ENCODE measurements around the gene MS4A12. TPM values are rescaled to one million over a fixed set of nuclear protein-coding genes. Genes with fewer than 3 reads are reported as not detected.
A peak's percentile ranks its signal among the peaks of the same experiment; 100 is the strongest.

The MS4A12 gene
- total and polyA plus RNA-seq, 9 of the 15 experiments (the other 6 are each of a cell fraction or from before 2014, with no cell fraction given), result not detected

DNA sequence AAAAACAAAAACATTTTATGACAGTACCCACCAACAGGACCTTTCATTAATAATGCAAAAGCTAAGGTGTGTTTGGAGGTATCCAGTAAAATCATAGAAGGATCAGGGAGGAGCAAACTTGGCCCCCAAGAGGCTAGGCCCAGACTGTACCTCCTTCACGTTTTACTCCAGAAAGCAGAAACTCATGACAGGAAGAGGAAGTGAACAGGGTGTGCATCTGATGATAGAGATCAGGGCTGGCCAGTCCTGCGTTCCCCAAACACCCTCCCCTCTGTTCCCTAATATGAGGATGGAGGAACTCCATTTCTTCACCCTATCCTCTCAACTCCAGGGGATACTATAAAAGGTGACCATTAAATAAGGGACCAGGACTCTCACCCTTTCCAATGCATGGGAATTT is 10.2 kb upstream of the MS4A12 start:
- intact Hi-C loops (cut with micrococcal nuclease), result loop anchor here (10.0 kb wide), 1 partner anchor 132 kb away; no protein-coding TSS in a partner anchor
- Histone ChIP-seq H4K20me1 (replicated peaks; ENCODE audit: control insufficient read depth, insufficient read depth, low read length) (no peaks in the 10 kb centered on the region), H2AFZ (ENCODE audit: low read depth, low read length) (0 out of 2 replicates have a peak overlapping the region, but pooled peaks have one; percentile 7), H3K27me3 (ENCODE audit: control insufficient read depth in 2 of 2, insufficient read depth in 2 of 2, low read length in 2 of 2) (no peaks in the 10 kb centered on the region), H3K4me3 (no peak overlapping the region), H3K79me2 (ENCODE audit: control insufficient read depth, insufficient read depth, low read length) (no peaks in the 10 kb centered on the region), H3K9ac (ENCODE audit: insufficient read depth in 1 of 2, low read depth in 2 of 2, low read length in 2 of 2) (no peak overlapping the region), H3K36me3 (ENCODE audit: control insufficient read depth, insufficient read depth, low read length) (no peaks in the 10 kb centered on the region), H3K9me1 (ENCODE audit: control insufficient read depth, insufficient read depth, low read length) (no peaks in the 10 kb centered on the region), H3K4me1 (replicated peaks in 1 of 2; ENCODE audit: control insufficient read depth in 2 of 2, insufficient read depth in 2 of 2, low read length in 2 of 2) (no peaks in the 10 kb centered on the region), H3K27ac (ENCODE audit: extremely low read depth, low read depth, low read length) (no peak overlapping the region), H3K9me3 (replicated peaks; ENCODE audit: control insufficient read depth, insufficient read depth, low read depth, low read length) (no peaks in the 10 kb centered on the region), H3K4me2 (ENCODE audit: insufficient read depth, low read length) (no peak overlapping the region)
- 0% methylated on average over 2 of the region's 2 CpGs for WGBS (ENCODE audit: insufficient coverage, low coverage, missing lambda C conversion rate)
- BruUV-seq (replicated peaks), result no TSS peak
- POLR2A ChIA-PET, result no interaction called here
- DNase-seq (ENCODE audit: extremely low read depth in 1 of 4, low spot score in 3 of 4) (no peak), ATAC-seq (peak; percentile 47; the same call in 2 of the 3 replicates), FAIRE-seq (no peak)
- in situ Hi-C loops (cut with MboI), result no loop called here
- CTCF ChIA-PET (ENCODE audit: low intra/inter-chr PET ratio), result no interaction called here
- TF ChIP-seq RFX5 (IDR thresholded peaks at IDR 0.05; ENCODE audit: low read depth, low read length) (no peak), ZFP1 (CRISPR knock-in tag; IDR thresholded peaks at IDR 0.05) (no peak), ZC3H8 (IDR thresholded peaks at IDR 0.05) (no peak), ZNF717 (CRISPR knock-in tag; IDR thresholded peaks at IDR 0.05) (no peak), GTF2A2 (tag; IDR thresholded peaks at IDR 0.05) (no peak), STAT5B (CRISPR knock-in tag; IDR thresholded peaks at IDR 0.05) (no peak), HOXB6 (CRISPR knock-in tag; IDR thresholded peaks at IDR 0.05; ENCODE audit: borderline replicate concordance) (no peak), ZNF282 (CRISPR knock-in tag; IDR thresholded peaks at IDR 0.05) (no peak), GABPA (tag; conservative IDR thresholded peaks at IDR 0.05; ENCODE audit: low read depth) (peak; percentile 63), MCM2 (IDR thresholded peaks at IDR 0.05; ENCODE audit: low read depth) (no peak), MEF2D (tag; conservative IDR thresholded peaks at IDR 0.05; ENCODE audit: low read depth) (no peak), NFIX (CRISPR knock-in tag; IDR thresholded peaks at IDR 0.05; ENCODE audit: low read depth) (no peak)
- TF ChIP-seq, protein P1, sequence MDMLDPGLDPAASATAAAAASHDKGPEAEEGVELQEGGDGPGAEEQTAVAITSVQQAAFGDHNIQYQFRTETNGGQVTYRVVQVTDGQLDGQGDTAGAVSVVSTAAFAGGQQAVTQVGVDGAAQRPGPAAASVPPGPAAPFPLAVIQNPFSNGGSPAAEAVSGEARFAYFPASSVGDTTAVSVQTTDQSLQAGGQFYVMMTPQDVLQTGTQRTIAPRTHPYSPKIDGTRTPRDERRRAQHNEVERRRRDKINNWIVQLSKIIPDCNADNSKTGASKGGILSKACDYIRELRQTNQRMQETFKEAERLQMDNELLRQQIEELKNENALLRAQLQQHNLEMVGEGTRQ (CRISPR knock-in tag; IDR thresholded peaks at IDR 0.05), result no peak
- TF ChIP-seq, protein P2, sequence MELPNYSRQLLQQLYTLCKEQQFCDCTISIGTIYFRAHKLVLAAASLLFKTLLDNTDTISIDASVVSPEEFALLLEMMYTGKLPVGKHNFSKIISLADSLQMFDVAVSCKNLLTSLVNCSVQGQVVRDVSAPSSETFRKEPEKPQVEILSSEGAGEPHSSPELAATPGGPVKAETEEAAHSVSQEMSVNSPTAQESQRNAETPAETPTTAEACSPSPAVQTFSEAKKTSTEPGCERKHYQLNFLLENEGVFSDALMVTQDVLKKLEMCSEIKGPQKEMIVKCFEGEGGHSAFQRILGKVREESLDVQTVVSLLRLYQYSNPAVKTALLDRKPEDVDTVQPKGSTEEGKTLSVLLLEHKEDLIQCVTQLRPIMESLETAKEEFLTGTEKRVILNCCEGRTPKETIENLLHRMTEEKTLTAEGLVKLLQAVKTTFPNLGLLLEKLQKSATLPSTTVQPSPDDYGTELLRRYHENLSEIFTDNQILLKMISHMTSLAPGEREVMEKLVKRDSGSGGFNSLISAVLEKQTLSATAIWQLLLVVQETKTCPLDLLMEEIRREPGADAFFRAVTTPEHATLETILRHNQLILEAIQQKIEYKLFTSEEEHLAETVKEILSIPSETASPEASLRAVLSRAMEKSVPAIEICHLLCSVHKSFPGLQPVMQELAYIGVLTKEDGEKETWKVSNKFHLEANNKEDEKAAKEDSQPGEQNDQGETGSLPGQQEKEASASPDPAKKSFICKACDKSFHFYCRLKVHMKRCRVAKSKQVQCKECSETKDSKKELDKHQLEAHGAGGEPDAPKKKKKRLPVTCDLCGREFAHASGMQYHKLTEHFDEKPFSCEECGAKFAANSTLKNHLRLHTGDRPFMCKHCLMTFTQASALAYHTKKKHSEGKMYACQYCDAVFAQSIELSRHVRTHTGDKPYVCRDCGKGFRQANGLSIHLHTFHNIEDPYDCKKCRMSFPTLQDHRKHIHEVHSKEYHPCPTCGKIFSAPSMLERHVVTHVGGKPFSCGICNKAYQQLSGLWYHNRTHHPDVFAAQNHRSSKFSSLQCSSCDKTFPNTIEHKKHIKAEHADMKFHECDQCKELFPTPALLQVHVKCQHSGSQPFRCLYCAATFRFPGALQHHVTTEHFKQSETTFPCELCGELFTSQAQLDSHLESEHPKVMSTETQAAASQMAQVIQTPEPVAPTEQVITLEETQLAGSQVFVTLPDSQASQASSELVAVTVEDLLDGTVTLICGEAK (IDR thresholded peaks at IDR 0.05), result peak; percentile 73
- TF ChIP-seq, protein P2 (CRISPR knock-in tag; IDR thresholded peaks at IDR 0.05), result no peak

All from K562 (cell line).